Endometrial microvascular endothelial cells (primary cell): Measurements from ENCODE around the gene CNDP2. TPM values are rescaled to one million over a fixed set of nuclear protein-coding genes. Genes with fewer than 3 reads are reported as not detected.

ENCODE experiments used
- in situ Hi-C: cut with HindIII; loops from 2 replicates; pipeline ENCODE4 v1.10.0; 2017; ENCODE audit warnings: low sequenced_read_pairs, low pct_unique_long_range_greater_than_20kb; ENCODE audit errors: inconsistent ontology term
- total RNA-seq: library from RNA; depleted of rRNA; stranded (reverse); fragments of >200 nt; gene quantifications from one replicate; pipeline ENCODE4 v1.2.3, GENCODE V29; 2015; ENCODE audit errors: inconsistent ontology term

Gene CNDP2
- 157 TPM for total RNA-seq

DNA sequence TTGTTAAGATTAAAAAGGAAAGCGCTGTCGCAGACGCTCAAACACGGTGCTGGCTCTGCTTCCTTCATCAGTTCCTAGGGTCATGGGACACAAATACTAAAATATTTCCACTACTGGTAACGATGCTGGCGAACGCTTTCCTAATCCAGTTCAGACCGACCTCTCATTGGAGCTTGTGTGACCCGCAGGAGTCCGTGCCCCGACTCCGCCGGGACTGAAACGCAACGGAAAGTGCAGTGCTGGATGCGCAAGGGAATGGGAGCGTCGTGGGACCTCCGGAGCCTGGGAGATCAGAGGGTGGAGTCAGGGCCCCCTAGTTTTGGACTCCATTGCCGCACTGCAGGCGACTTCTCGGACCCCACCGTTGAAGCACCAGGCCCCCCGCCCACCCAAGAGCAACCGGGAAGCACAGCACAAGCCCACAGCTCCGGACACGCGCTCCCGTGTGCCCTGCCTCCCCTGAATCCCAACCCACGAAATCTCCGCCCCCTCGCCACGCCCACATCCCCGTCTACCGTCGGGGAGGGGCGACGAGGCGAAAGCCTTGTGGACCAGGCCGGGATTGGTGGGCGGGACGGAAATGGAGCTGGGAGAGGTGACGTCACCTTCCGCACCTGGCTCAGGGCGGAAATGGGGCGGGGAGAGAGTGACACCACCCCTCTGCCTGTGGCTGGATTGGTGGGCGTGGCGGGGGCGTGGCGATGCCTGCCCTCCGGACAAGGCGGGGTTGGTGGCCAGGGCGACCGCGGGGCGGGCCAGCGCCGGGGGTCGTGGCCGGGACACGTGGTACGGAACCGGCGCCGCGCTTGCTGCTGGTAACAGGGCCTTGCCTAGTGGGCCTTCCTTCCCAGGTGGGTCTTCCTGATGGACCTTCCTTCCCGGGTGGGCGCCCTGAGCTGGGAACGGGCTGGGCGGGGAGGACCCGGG lies at the start of gene CNDP2:
Gene CNDP2, plus strand, starts transcription at position 783 of the 927 bp plus-strand sequence. CDS start 3,611 bp downstream, outside the sequence.
- in situ Hi-C loops: no loop called here

GRCh38 chr18:74446631-74447403 lies 49.3 kb upstream of the CNDP2 start:
- in situ Hi-C loops: no loop called here

DNA sequence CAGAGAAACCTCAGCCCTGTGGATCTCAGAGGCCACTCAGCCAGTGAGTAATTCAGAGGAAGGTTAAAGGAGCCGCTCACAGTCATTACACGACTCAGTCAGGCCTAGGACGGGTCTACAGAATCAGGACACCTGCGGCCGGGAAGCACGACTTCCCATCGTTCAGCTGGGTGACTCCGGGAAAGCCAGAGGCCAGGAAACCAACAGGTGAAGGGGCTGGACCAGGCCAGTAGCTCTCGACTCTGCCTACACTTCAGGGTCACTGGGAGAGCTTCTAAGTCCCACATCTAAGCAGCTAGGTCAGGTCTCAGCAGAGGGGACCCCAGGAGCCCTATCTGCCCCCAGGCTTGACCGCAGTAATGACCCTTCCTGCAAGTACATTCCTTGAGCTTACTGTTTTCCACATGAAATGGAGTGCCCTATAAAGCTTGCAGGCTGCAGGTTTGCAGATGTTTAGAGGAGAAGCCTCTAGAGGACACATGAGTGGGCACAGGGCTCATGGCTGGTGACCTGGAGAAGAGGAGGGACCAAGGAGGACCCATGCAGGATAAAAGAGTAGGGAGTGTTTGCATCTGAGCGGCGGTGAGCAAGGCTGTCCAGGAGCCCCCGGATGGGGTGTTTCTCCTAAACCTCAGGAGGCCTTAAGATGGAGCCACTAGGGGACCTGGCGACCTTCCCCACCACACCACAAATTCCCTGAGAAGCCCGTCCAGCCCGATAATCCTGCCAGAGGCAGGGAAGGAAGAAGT lies 48.6 kb upstream of the CNDP2 start:
- in situ Hi-C loops: no loop called here

DNA sequence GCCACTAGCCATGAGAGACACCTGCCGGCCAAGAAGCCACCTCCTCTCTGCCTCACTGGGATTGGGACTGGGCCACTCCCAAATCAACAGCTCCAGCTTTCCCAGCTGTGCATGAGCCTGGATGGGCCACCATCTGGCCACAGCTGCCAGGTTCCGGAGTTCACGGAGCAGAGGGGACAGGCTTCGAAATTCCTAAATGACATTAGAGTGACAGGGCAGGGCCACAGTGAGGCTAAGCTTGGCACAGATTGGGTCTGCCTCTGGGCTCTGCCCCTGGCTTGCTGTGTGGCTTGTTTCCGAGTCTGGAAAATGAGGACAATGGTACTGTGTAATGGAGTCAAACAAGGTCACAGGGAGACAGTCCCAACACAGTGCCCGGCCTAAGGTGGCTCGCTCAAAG lies 45.5 kb upstream of the CNDP2 start:
- in situ Hi-C loops: loop anchor here (25.0 kb wide), 1 partner anchor 263 kb away; no protein-coding TSS in a partner anchor

DNA sequence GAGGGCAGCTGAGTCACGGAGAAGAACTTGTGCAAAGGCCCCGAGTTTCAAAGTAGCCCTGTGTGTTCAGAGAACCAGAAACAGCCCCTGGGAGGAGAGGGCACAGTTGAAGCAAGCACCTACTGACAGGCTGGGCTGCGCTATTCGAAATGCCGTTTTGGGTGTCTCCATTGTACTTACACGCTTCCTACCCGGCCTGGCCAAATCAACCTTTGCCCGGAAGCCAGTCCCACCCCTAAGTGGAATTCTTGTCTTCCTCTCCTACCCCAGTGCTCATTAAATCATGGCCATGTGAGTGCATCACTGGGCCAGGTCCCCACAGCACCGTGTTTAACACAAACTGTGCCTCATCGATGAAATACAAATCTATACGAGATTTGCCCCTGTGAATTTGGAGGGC lies 45.0 kb upstream of the CNDP2 start:
- in situ Hi-C loops: loop anchor here (25.0 kb wide), 1 partner anchor 264 kb away; no protein-coding TSS in a partner anchor

DNA sequence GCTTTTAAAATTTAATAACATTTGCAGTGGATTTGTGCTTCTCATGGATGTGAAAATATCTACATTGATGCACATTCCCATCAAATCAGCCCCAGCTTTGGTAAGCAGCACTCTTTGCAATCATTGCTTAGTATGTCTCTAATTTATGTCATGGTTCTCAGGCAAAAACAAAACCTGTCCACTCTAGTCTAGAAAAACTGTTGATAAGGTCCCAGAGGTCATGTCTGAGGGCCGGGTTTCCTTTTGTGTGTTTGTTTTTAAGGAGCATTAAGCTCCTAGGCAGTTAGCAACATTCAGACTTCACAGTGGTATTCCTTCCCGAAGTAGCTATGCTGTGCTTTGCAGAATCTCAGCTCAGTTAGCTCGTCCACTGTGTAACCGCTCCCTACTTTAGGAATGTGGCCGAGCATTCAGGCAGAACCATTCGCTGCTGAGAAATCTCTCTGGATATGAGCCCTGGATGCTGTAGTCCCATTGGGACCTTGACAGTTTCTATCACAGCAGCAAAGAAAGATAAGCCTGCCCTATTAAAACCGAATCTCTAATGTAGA lies 43.1 kb upstream of the CNDP2 start:
- in situ Hi-C loops: loop anchor here (25.0 kb wide), 1 partner anchor 266 kb away; no protein-coding TSS in a partner anchor

GRCh38 chr18:74453642-74454198 lies 42.4 kb upstream of the CNDP2 start:
- in situ Hi-C loops: loop anchor here (25.0 kb wide), 1 partner anchor 266 kb away; no protein-coding TSS in a partner anchor

- in situ Hi-C loops: loop anchor here (25.0 kb wide), 1 partner anchor 267 kb away; no protein-coding TSS in a partner anchor
These were observed 41.8 kb upstream of the CNDP2 start for GRCh38 chr18:74454279-74454751.

DNA sequence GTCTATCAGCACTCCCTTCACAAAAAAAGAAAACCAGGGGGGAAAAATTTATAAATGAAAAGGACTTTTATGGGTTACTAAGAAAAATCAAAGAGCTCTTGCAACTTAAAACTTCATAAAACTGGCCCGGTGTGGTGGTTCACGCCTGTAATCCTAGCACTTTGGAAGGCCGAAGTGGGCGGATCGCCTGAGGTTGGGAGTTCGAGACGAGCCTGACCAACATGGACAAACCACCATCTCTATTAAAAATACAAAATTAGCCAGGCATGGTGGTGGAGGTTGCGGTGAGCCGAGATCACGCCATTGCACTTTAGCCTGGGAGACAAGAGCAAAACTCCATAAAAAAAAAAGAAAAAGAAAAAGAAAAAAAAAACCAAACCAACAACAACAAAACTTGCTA lies 40.8 kb upstream of the CNDP2 start:
- in situ Hi-C loops: loop anchor here (25.0 kb wide), 1 partner anchor 268 kb away; no protein-coding TSS in a partner anchor

GRCh38 chr18:74456017-74456348 lies 40.2 kb upstream of the CNDP2 start:
- in situ Hi-C loops: loop anchor here (25.0 kb wide), 1 partner anchor 269 kb away; no protein-coding TSS in a partner anchor

- in situ Hi-C loops: loop anchor here (25.0 kb wide), 1 partner anchor 269 kb away; no protein-coding TSS in a partner anchor
These were observed 39.7 kb upstream of the CNDP2 start for GRCh38 chr18:74456349-74457042.

DNA sequence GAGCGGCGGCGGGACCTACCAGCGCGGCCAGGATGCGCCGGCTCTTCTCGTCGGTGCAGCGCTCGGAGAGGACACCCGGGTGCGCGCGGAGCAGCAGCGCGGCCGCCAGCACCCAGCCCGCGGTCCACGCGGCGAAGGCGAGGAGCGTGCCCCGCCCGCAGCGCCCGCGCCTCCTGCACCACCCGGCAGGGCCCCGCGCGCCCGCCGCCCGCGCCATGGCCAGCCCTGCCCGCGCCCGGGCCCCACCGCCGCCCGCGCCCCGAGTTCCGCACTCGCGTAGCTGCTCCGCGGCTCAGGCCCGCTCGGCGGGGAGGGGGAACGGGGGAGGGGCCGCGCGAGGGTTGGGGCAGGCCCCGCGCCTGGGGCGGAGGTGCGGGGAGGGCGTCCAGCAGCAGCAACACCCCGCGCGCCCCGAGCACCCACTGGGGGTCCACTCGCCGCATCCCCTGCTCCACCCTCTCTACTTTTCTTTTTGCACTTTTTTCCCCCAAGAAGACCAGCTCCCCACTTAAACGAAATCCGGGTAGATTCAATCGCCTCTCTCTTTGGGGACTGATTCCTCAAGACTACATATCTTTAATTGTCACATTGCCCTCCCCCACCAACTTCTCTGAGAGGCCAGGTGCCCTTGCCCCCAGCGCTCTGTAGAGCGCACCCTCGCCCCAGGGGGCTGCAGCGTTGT lies 39.0 kb upstream of the CNDP2 start, which contains the start of gene DIPK1C:
Gene DIPK1C, minus strand, starts transcription at position 266 of the 682 bp plus-strand sequence. Its CDS starts 49 bp downstream, at position 217.
- in situ Hi-C loops: loop anchor here (25.0 kb wide), 1 partner anchor 270 kb away; no protein-coding TSS in a partner anchor

GRCh38 chr18:74457725-74458421 lies 38.3 kb upstream of the CNDP2 start:
- in situ Hi-C loops: loop anchor here (25.0 kb wide), 1 partner anchor 271 kb away; no protein-coding TSS in a partner anchor

DNA sequence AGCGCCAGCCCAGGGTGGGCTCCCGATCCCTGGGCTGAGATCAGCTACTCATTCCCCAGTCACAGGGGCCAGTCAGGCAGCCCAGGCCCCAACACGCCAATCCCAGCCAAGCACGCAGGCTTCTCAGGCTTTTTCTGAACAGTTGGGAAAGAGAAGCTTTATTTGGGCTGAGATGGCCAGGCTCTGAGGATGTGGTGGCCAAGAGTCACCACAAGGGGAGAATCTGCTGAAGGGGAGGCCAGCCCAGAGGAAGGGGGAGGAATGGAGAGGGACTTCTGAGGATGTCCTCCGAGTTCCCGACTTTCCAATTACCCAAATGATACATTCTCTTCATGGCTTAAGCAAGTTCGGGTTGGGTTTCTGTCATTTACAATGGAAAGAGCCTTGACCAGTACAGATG lies 36.3 kb upstream of the CNDP2 start:
- in situ Hi-C loops: loop anchor here (25.0 kb wide), 1 partner anchor 273 kb away; no protein-coding TSS in a partner anchor

GRCh38 chr18:74460825-74461224 lies 35.3 kb upstream of the CNDP2 start:
- in situ Hi-C loops: loop anchor here (25.0 kb wide), 1 partner anchor 274 kb away; no protein-coding TSS in a partner anchor

DNA sequence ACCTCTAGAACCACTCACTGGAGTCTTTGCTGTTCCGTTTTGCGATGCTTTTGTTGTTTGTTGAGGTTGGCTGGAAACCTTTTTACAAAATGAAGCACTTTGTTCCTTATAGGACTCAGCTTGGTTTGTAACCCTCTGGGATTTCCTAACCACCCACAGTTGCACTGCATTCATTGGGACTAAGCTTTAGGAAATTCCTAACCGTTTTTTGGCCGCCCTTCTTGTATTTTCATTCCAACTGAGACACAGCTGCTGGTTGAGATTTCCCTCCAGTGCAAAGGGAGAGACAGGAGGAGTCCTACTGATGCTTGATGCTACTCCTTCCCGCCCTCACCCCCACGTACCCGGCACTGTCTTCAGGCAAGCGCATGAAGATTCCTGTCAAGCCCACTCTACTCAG lies 32.9 kb upstream of the CNDP2 start:
- in situ Hi-C loops: loop anchor here (25.0 kb wide), 1 partner anchor 276 kb away; no protein-coding TSS in a partner anchor
